HFF-Myc (cell line): ENCODE data around the gene ZFX.

Experiments
- DNase-seq: peaks from one replicate; pipeline ENCODE4 v3.0.0-alpha.2; 2011; ENCODE audit warnings: low read depth; ENCODE audit errors: extremely low read depth
- H3K4me3 ChIP-seq: replicated peaks from 2 replicates; pipeline ENCODE4 v1.5.1; 2011; ENCODE audit warnings: low read depth, mild to moderate bottlenecking, control low read depth, low read length
- CTCF ChIP-seq: IDR thresholded peaks from 2 replicates; pipeline ENCODE4 v1.5.1; 2012; ENCODE audit warnings: mild to moderate bottlenecking, low read depth, low read length, control low read depth; ENCODE audit errors: missing control alignments

ZFX gene

GRCh38 chrX:24216827-24217226 is 67.3 kb downstream of the ZFX start:
- TF ChIP-seq CTCF = no peak
- no peak for DNase-seq
- no peak overlapping the region for H3K4me3 ChIP-seq

DNA sequence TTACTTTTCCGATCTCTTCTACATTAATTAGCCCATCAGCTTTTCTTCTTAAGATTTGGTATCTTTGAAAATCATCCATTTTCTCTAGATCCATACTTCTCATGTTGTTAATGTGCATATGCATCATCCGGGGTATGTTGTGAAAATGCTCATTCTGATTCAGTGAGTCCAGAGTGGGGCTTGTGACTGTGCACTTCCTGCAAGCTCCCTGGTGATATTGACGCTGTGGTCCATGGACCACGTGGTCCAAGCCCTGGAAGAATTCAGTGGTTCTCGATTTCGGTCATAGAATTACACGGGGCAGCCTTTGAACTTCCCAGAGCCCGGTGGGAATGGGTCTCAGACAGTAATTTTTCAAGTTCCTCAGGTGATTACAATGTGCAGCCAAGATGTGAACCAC is 69.8 kb downstream of the ZFX start:
- DNase-seq = no peak
- H3K4me3 ChIP-seq = no peak overlapping the region
- TF ChIP-seq CTCF = no peak

DNA sequence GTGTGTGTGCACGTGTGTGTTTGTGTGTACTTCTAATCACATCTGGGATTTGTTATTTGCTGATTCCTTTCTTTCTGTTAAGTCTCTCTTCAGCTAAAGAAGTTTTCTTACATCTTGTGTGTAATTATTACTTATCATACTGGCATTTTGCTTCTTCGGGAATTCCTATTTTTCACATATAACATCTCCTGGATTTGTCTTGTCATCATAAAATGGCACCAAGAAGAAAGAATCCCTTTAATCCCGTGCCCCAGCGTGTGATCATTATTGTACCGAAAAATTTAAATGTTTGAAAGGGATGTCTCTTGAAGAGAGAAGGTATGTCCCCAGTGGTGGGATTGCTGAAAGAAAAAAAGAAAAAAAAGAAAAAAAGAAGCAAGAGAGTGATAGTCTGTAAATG is 72.3 kb downstream of the ZFX start:
- no peak for DNase-seq
- no peak for TF ChIP-seq CTCF
- no peak overlapping the region for H3K4me3 ChIP-seq

- DNase-seq = no peak
- no peak overlapping the region for H3K4me3 ChIP-seq
- no peak for TF ChIP-seq CTCF
These were observed 75.7 kb downstream of the ZFX start for GRCh38 chrX:24225265-24225664.

DNA sequence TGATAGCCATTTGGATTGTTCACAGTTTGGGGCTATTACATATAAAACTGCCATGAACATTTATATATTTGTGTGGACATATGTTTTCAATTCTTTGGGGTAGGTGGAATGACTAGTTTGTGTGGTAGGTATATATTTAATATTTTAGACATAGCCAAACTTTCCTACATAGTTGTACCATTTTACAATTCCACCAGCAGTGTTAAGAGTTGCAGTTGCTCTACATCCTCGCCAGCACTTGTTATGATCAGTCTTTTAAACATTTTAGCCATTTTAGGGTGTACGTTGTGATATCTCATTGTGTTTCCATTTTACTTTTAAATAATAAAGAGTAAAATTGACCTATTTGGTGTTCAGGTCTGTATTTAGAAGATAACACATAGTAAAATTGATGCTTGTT is 76.6 kb downstream of the ZFX start:
- H3K4me3 ChIP-seq = no peak overlapping the region
- no peak for DNase-seq
- no peak for TF ChIP-seq CTCF

DNA sequence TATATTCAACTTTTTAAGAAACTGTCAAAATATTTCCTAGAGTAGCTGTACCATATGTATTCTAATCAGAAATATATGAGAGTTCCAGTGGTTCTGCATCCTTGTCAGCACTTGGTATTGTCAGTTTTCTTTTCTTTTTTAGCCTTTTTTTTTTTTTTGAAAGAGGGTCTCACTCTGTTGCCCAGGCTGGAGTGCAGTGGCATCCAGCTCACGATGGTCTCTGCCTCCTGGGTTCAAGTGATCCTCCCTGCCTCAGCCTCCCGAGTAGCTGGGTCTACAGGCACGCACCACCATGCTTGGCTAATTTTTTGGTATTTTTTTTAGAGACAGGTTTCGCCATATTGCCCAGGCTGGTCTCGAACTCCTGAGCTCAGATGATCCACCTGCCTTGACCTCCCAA is 79.1 kb downstream of the ZFX start:
- H3K4me3 ChIP-seq = no peak overlapping the region

More for the DNA sequence above, 79.1 kb downstream of the ZFX start:
- TF ChIP-seq CTCF = no peak
- DNase-seq = no peak
